OCI-LY7 (cell line): ENCODE data around the gene SRSF12. TPM values are rescaled to one million over a fixed set of nuclear protein-coding genes. Genes with fewer than 3 reads are reported as not detected.
A peak's percentile ranks its signal among the peaks of the same experiment; 100 is the strongest.

Experiments used
- BruUV-seq: library from RNA; stranded (reverse); fragments of 400-500 nt; replicated peaks from 2 replicates; lab custom pipeline; 2021; lab: Mats Ljungman, UMichigan
- CTCF ChIA-PET: fragments of 300-600 bp; sonication (Branson Sonifier 250); formaldehyde crosslinking; loops from one replicate; lab custom pipeline; 2022; ENCODE audit warnings: antibody characterized with exemption; ENCODE audit not compliant: unreplicated experiment; lab: Charles Lee
- POLR2A ChIA-PET: fragments of 300-600 bp; sonication (Branson Sonifier 250); formaldehyde crosslinking; loops from one replicate; lab custom pipeline; 2022; ENCODE audit warnings: antibody characterized with exemption; lab: Charles Lee
- DNase-seq: peaks from one replicate; pipeline ENCODE4 v3.0.0-alpha.2; 2015; ENCODE audit warnings: low spot score
- H2AFZ ChIP-seq: fragments of 200-600 bp; sonication (generic), shearing (Covaris generic); 2 replicates; pipeline ENCODE4 v1.6.1; 2014; ENCODE audit warnings: mild to moderate bottlenecking, antibody characterized with exemption, low read length, moderate library complexity
- H3K27ac ChIP-seq: fragments of 200-600 bp; sonication (generic); 2 replicates; pipeline ENCODE4 v1.5.1; 2014; ENCODE audit warnings: mixed run types, low read depth, mild to moderate bottlenecking, moderate library complexity, low read length, inconsistent platforms; ENCODE audit not compliant: poor library complexity, severe bottlenecking
- H3K36me3 ChIP-seq: fragments of 200-600 bp; sonication (generic); 2 replicates; pipeline ENCODE4 v1.6.1; 2014; ENCODE audit warnings: mild to moderate bottlenecking, antibody characterized with exemption, low read length, moderate library complexity, mixed read lengths; ENCODE audit not compliant: insufficient read depth
- H3K4me1 ChIP-seq: fragments of 200-600 bp; sonication (generic); 2 replicates; pipeline ENCODE4 v1.5.1; 2014; ENCODE audit warnings: mild to moderate bottlenecking, low read length; ENCODE audit not compliant: insufficient read depth, poor library complexity, severe bottlenecking
- H3K4me2 ChIP-seq: fragments of 200-600 bp; sonication (generic); 2 replicates; pipeline ENCODE4 v1.6.1; 2014; ENCODE audit warnings: mild to moderate bottlenecking, low read length
- H3K4me3 ChIP-seq: fragments of 200-600 bp; sonication (generic); 2 replicates; pipeline ENCODE4 v1.5.1; 2014; ENCODE audit warnings: mild to moderate bottlenecking, low read depth, low read length; ENCODE audit not compliant: poor library complexity, severe bottlenecking
- H3K79me2 ChIP-seq: fragments of 200-600 bp; sonication (generic); 2 replicates; pipeline ENCODE4 v1.6.1; 2016; ENCODE audit warnings: low read depth, mild to moderate bottlenecking, low read length, moderate library complexity, mixed read lengths; ENCODE audit not compliant: insufficient read depth
- H3K9me2 ChIP-seq: fragments of 200-600 bp; sonication (generic); 2 replicates; pipeline ENCODE4 v1.6.1; 2016; ENCODE audit warnings: mild to moderate bottlenecking, low read length, mixed read lengths; ENCODE audit not compliant: insufficient read depth
- H3K9me3 ChIP-seq: fragments of 200-600 bp; sonication (generic); 2 replicates; pipeline ENCODE4 v1.6.1; 2014; ENCODE audit warnings: mild to moderate bottlenecking, mixed run types, low read length, mixed read lengths
- H4K20me1 ChIP-seq: fragments of 200-600 bp; sonication (generic); 2 replicates; pipeline ENCODE4 v1.6.1; 2014; ENCODE audit warnings: mild to moderate bottlenecking, antibody characterized with exemption, low read length, moderate library complexity, mixed read lengths; ENCODE audit not compliant: insufficient read depth
- EZH2phosphoT487 ChIP-seq: fragments of 200-600 bp; sonication (generic); IDR thresholded peaks from 2 replicates; pipeline ENCODE4 v1.6.1; 2018; ENCODE audit warnings: low read depth, borderline replicate concordance, mild to moderate bottlenecking, mixed run types, antibody characterized with exemption, low read length, moderate library complexity, mixed read lengths
- intact Hi-C: fragments of 100-400 bp; cut with micrococcal nuclease; formaldehyde crosslinking; loops from one replicate; pipeline ENCODE4 v1.10.0; 2022; ENCODE audit not compliant: unreplicated experiment
- total RNA-seq, 2 experiments: library from RNA; depleted of rRNA in 1 of 2; stranded (reverse); fragments of >200 nt in 1 of 2; shearing (Covaris generic) in 1 of 2; gene quantifications; 2 replicates each; pipeline ENCODE4 v1.2.3, GENCODE V29; 2014 to 2022
- TF ChIP-seq, protein P1 (sequence below): fragments of 200-600 bp; sonication (generic); conservative IDR thresholded peaks from 2 replicates; pipeline ENCODE4 v1.5.1; 2014; ENCODE audit warnings: mild to moderate bottlenecking, antibody characterized with exemption, low read length, moderate library complexity, mixed read lengths

SRSF12 gene
- total RNA-seq, 2 experiments from 2014 or later = not detected

DNA sequence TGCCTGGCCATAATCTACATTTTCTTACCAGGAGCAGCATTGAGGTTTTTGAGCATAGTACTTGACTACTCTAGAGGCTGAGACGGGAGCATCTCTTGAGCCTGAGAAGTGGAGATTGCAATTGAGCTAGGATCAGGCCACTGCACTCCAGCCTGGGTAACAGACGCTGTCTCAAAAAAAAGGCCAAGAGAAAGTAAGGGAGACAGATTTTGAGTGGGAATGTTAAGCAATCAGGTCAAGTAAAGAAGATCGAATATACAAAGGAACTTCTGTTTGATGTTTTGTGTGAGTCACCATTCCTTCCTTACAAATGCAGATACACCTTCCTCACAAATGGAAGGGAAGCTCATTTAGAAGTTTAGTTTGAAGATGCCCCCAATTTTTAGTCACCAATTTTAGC, 32.9 kb downstream of the SRSF12 start:
- H3K9me2 ChIP-seq = no peaks in the 10 kb centered on the region
- TF ChIP-seq EZH2phosphoT487 = no peak
- TF ChIP-seq, protein P1, sequence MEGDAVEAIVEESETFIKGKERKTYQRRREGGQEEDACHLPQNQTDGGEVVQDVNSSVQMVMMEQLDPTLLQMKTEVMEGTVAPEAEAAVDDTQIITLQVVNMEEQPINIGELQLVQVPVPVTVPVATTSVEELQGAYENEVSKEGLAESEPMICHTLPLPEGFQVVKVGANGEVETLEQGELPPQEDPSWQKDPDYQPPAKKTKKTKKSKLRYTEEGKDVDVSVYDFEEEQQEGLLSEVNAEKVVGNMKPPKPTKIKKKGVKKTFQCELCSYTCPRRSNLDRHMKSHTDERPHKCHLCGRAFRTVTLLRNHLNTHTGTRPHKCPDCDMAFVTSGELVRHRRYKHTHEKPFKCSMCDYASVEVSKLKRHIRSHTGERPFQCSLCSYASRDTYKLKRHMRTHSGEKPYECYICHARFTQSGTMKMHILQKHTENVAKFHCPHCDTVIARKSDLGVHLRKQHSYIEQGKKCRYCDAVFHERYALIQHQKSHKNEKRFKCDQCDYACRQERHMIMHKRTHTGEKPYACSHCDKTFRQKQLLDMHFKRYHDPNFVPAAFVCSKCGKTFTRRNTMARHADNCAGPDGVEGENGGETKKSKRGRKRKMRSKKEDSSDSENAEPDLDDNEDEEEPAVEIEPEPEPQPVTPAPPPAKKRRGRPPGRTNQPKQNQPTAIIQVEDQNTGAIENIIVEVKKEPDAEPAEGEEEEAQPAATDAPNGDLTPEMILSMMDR = no peak
- no peak overlapping the region for H3K27ac ChIP-seq
- BruUV-seq = no TSS peak
- CTCF ChIA-PET = no interaction called here
- peaks cover 17% of the 10 kb centered on the region for H3K4me1 ChIP-seq
- peaks cover 18% of the 10 kb centered on the region; the same call in 1 of the 2 replicates for H4K20me1 ChIP-seq
- H2AFZ ChIP-seq = no peak overlapping the region
- intact Hi-C loops = loop anchor here (5.0 to 10.0 kb wide), 2 partner anchors 470 to 1178 kb away; no protein-coding TSS in a partner anchor
- DNase-seq = no peak
- H3K4me2 ChIP-seq = no peak overlapping the region
- POLR2A ChIA-PET = interaction anchor here (0.6 to 1.3 kb wide), 4 partner anchors 8 to 121 kb away, joined by 3 to 7 read pairs (median 3); no protein-coding TSS in a partner anchor
- H3K36me3 ChIP-seq = peaks cover 39% of the 10 kb centered on the region
- no peaks in the 10 kb centered on the region for H3K9me3 ChIP-seq
- H3K4me3 ChIP-seq = no peak overlapping the region
- H3K79me2 ChIP-seq = peaks cover 30% of the 10 kb centered on the region

GRCh38 chr6:89084542-89084941, 33.3 kb downstream of the SRSF12 start:
- intact Hi-C loops = loop anchor here (5.0 to 10.0 kb wide), 2 partner anchors 470 to 1177 kb away; no protein-coding TSS in a partner anchor
- no peak for DNase-seq
- H3K79me2 ChIP-seq = peaks cover 30% of the 10 kb centered on the region
- H2AFZ ChIP-seq = no peak overlapping the region
- CTCF ChIA-PET = no interaction called here
- no peak overlapping the region for H3K27ac ChIP-seq
- no peak overlapping the region for H3K4me3 ChIP-seq
- TF ChIP-seq EZH2phosphoT487 = no peak
- TF ChIP-seq, protein P1 = no peak
- peaks cover 39% of the 10 kb centered on the region for H3K36me3 ChIP-seq
- POLR2A ChIA-PET = interaction anchor here (1.0 to 1.3 kb wide), 3 partner anchors 8 to 60 kb away, joined by 3 to 7 read pairs (median 3); no protein-coding TSS in a partner anchor
- H3K9me3 ChIP-seq = no peaks in the 10 kb centered on the region
- H3K4me1 ChIP-seq = peaks cover 17% of the 10 kb centered on the region
- no peak overlapping the region for H3K4me2 ChIP-seq
- BruUV-seq = no TSS peak
- H3K9me2 ChIP-seq = no peaks in the 10 kb centered on the region
- peaks cover 18% of the 10 kb centered on the region; the same call in 1 of the 2 replicates for H4K20me1 ChIP-seq

GRCh38 chr6:89082486-89082891, 35.4 kb downstream of the SRSF12 start:
- ChIA-PET POLR2A (interaction anchor here (0.6 to 5.4 kb wide), 8 partner anchors 9 to 1291 kb away, joined by 3 to 66 read pairs (median 3); partner anchors contain the start of gene PM20D2), CTCF (no interaction called here)
- Histone ChIP-seq H4K20me1 (peaks cover 18% of the 10 kb centered on the region; the same call in 1 of the 2 replicates), H2AFZ (peak overlapping the region; percentile 73; the same call in 1 of the 2 replicates), H3K79me2 (peaks cover 30% of the 10 kb centered on the region), H3K36me3 (peaks cover 39% of the 10 kb centered on the region), H3K9me2 (no peaks in the 10 kb centered on the region), H3K4me3 (peak overlapping the region; percentile 96), H3K4me2 (peak overlapping the region; percentile 96), H3K27ac (peak overlapping the region; percentile 56), H3K4me1 (peaks cover 25% of the 10 kb centered on the region), H3K9me3 (no peaks in the 10 kb centered on the region)
- TF ChIP-seq, protein P1 = no peak
- TF ChIP-seq EZH2phosphoT487 = no peak
- no TSS peak for BruUV-seq
- intact Hi-C loops = loop anchor here (5.0 to 10.0 kb wide), 2 partner anchors 468 to 1175 kb away; no protein-coding TSS in a partner anchor
- DNase-seq = peak; percentile 38
